HUDEP-2 (cell line): ENCODE data around the gene POLR2A.
A peak's percentile ranks its signal among the peaks of the same experiment; 100 is the strongest.

Experiments used
- DNase-seq, 76 experiments: peaks; one replicate each; lab custom pipeline; 2025; ENCODE audit not compliant: unreplicated experiment in 76 of 76; lab: John Stamatoyannopoulos, UW

The POLR2A gene

GRCh38 chr17:7499161-7499560 lies 15.0 kb downstream of the POLR2A start:
- DNase-seq, result no peak

GRCh38 chr17:7501729-7502128 lies 17.6 kb downstream of the POLR2A start:
- DNase-seq, result no peak

- DNase-seq, result no peak
These were observed 18.1 kb downstream of the POLR2A start for GRCh38 chr17:7502171-7502847.

- DNase-seq, result peak in 3 of 76 experiments; percentile 3 to 10 (median 7)
These were observed 18.8 kb downstream of the POLR2A start for GRCh38 chr17:7502987-7503386.

- no peak for DNase-seq
These were observed 19.4 kb downstream of the POLR2A start for GRCh38 chr17:7503521-7503920.

GRCh38 chr17:7508145-7508544 lies 24.0 kb downstream of the POLR2A start:
- no peak for DNase-seq

GRCh38 chr17:7508846-7509245 lies 24.7 kb downstream of the POLR2A start:
- no peak for DNase-seq

GRCh38 chr17:7509937-7510336 lies 25.8 kb downstream of the POLR2A start:
- peak in 15 of 76 experiments; percentile 6 to 45 (median 23) for DNase-seq

GRCh38 chr17:7511108-7511507 lies 26.9 kb downstream of the POLR2A start:
- no peak for DNase-seq

GRCh38 chr17:7512105-7512504 lies 27.9 kb downstream of the POLR2A start:
- no peak for DNase-seq

GRCh38 chr17:7512824-7513540 lies 28.8 kb downstream of the POLR2A start:
- DNase-seq, result no peak

- peak in 27 of 76 experiments; percentile 6 to 77 (median 46) for DNase-seq
These were observed 29.8 kb downstream of the POLR2A start for GRCh38 chr17:7513850-7514419.

- DNase-seq, result no peak
These were observed 31.9 kb downstream of the POLR2A start for GRCh38 chr17:7515911-7516610.

- peak in 51 of 76 experiments; percentile 3 to 66 (median 30) for DNase-seq
These were observed 38.9 kb downstream of the POLR2A start for GRCh38 chr17:7523033-7523432.

GRCh38 chr17:7528842-7529241 lies 44.7 kb downstream of the POLR2A start:
- no peak for DNase-seq

- DNase-seq, result no peak
These were observed 46.1 kb downstream of the POLR2A start for GRCh38 chr17:7530023-7530900.

- DNase-seq, result no peak
These were observed 53.9 kb downstream of the POLR2A start for GRCh38 chr17:7538050-7538449.

- no peak for DNase-seq
These were observed 54.9 kb downstream of the POLR2A start for GRCh38 chr17:7538891-7539545.

- no peak for DNase-seq
These were observed 57.0 kb downstream of the POLR2A start for GRCh38 chr17:7541074-7541621.
